Fibroblast of skin of left biceps (primary cell): ENCODE results near the gene USP9Y.
"Not testable (repeated sequence)": the region's sequence is repeated elsewhere in the genome, so short reads cannot be mapped to it uniquely, and the experiment has no call there.

Experiments used
- DNase-seq, 2 experiments: peaks; one replicate each; pipeline ENCODE4 v3.0.0-alpha.2; 2013; ENCODE audit warnings: low read depth in 2 of 2

Gene USP9Y, protein sequence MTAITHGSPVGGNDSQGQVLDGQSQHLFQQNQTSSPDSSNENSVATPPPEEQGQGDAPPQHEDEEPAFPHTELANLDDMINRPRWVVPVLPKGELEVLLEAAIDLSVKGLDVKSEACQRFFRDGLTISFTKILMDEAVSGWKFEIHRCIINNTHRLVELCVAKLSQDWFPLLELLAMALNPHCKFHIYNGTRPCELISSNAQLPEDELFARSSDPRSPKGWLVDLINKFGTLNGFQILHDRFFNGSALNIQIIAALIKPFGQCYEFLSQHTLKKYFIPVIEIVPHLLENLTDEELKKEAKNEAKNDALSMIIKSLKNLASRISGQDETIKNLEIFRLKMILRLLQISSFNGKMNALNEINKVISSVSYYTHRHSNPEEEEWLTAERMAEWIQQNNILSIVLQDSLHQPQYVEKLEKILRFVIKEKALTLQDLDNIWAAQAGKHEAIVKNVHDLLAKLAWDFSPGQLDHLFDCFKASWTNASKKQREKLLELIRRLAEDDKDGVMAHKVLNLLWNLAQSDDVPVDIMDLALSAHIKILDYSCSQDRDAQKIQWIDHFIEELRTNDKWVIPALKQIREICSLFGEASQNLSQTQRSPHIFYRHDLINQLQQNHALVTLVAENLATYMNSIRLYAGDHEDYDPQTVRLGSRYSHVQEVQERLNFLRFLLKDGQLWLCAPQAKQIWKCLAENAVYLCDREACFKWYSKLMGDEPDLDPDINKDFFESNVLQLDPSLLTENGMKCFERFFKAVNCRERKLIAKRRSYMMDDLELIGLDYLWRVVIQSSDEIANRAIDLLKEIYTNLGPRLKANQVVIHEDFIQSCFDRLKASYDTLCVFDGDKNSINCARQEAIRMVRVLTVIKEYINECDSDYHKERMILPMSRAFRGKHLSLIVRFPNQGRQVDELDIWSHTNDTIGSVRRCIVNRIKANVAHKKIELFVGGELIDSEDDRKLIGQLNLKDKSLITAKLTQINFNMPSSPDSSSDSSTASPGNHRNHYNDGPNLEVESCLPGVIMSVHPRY (N-terminal part only)

DNA sequence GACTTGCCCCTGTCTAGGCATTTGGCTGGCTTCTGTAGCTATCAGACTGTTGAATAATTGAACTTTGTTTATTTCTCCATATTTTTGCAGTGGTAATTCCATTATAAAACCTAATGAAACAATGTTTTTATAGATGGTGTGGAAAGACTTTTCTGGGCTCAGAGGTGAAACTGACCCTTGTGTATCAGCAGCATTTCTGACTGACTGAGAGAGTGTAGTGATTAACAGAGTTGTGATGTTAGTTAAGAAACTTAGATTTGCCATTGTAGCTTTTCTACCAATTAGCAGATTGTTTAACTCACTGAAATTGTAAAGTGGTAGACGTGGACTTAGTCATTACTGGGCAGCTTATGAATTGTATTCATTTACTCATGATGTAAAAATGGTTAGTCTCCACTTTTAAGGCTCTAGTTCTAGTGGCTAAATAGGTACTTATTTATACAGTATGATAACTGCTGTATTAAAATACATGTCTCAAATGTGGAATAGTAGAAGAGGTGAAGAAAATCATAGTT, at the start of gene USP9Y:
Gene USP9Y (plus strand): TSS at position 51 of the 515 bp plus-strand sequence. CDS start 8,217 bp downstream, outside the sequence.
- DNase-seq, result no peak

- peak; percentile 76 to 77 for DNase-seq
Measured at GRCh38 chrY:12651621-12652036, 49.4 kb upstream of the USP9Y start.

GRCh38 chrY:12661745-12662681, 39.0 kb upstream of the USP9Y start:
- DNase-seq, result peak; percentile 40 to 47

DNA sequence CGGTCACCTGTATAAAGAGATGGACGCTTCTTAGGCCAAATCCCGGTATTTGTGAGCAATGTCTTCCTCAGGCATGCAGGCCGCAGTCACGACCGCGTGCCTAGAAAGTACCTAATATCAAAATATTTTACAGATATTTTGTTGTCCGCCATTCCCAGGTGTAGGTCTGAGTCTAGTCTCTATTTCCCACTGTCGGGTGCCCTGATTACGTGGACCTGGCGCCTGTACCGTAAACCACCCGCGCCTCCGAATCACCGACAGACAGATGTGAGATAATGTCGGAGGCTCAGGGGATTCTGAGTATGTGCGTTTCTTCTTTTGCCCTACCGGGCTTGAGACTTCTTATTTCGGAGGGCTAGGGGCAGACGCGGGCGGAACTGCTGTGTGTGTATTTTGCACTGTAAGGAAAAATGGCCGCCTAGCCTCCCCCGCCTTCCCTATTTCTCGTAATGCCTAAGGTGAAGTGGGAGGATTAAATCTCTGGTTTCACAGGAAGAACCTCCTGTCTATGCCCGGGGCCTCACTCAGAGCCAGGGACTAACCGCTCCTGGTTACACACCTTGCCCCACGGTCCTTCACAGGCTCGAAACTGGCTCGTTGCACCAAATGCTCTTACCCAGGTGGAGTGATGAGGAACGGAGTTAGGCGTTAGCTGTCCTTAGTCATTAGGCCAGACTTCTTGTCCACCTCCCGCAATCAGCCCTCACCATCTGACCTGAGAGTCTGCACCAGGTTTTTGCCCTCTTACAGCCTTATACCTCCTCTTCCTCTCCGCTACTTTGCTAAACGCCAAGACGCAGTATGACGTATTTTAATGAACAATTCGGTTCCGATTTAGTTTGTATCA, 38.1 kb upstream of the USP9Y start:
- no peak for DNase-seq

DNA sequence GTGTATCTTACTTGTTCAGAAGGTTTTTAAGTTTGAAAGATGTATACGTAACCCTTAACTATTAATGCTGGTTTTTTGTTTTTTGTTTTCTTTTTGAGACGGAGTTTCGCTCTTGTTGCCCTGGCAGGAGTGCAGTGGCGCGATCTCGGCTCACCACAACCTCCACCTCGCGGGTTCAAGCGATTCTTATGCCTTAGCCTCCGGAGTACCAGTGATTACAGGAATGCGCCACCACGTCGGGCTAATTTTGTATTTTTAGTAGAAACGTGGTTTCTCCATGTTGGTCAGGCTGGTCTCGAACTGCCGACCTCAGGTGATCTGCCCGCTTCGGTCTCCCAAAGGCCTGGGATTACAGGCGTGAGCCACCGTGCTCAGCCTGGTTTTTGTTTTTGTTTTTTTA, 37.2 kb upstream of the USP9Y start:
- DNase-seq, result not testable (repeated sequence)

DNA sequence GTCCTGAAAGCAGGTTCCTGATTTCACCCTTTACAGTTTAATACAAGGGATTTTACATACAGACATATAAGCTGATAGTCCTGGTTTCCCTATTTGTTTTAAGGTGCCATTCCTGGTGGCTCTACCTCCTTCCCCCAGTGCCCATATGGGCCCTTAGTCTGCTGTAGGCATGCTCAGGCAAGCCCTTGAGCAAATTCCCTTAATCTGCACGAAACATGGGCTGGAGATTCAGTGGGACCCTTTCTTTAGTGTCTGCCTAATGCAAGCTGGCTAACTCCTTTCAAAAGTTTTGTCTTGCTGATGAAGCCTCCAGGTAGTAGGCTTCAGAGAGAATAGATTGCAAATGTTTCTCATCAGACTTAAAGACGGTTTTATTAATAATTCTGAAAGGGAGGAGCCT, 22.9 kb upstream of the USP9Y start:
- DNase-seq, result no peak

DNA sequence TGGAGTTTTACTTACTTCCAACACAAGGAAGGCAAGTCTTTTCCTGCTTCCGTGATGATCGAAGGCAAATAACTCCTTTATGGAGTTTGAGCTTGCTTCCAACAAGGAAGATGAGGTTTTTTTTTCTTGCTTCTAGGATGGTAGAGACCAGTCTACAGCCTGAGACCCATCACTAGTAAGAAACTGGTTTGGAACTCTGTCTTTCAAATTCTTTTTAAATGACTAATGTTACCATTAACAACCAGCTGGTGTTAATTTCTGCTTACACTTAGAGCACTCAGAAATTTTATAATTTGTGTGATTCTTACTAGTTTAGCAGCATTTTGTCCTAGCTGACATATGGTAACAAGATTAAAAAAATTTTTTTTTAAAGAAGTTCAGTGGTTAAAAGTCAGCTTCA, 19.5 kb upstream of the USP9Y start:
- peak; percentile 16 to 31 for DNase-seq

- no peak for DNase-seq
Measured at GRCh38 chrY:12688337-12688736, 12.7 kb upstream of the USP9Y start.

- DNase-seq, result no peak
Measured at GRCh38 chrY:12700087-12700486, 944 bp upstream of the USP9Y start.

GRCh38 chrY:12702174-12702573, 1.1 kb downstream of the USP9Y start:
- no peak for DNase-seq

DNA sequence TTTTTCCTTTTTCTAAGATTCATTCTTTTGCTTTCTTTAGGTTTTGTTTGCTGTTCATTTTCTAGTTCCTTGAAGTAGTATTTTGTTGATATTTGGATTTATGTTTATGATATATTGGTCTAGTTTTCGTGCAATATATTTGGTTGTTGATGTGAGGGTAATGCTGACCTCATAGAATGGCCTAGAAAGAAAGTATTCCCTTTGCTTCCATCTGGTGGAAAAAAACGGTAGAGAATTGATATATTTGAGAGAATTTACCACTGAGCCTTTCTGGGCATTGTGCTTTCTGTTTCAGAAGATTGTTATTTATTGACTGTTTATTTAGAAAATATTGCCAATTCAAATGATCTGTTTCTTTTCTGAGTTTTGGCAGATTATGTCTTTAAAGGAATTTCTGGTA, 9.4 kb downstream of the USP9Y start:
- DNase-seq, result no peak

DNA sequence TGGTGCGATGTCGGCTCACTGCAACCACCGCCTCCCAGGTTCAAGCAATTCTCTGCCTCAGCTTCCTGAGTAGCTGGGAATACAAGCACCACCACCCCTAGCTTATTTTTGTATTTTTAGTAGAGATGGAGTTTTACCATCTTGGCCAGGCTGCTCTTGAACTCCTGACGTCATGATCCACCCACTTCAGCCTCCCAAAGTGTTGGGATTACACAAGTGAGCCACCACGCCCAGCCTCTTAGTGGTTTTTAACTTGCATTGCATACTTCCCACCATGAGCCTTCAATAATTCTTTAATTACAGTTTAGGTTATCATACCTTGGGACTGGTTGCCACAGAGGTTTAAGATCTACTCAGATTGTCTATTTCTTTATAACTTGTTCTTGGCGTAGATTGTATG, 14.3 kb downstream of the USP9Y start:
- DNase-seq, result no peak

DNA sequence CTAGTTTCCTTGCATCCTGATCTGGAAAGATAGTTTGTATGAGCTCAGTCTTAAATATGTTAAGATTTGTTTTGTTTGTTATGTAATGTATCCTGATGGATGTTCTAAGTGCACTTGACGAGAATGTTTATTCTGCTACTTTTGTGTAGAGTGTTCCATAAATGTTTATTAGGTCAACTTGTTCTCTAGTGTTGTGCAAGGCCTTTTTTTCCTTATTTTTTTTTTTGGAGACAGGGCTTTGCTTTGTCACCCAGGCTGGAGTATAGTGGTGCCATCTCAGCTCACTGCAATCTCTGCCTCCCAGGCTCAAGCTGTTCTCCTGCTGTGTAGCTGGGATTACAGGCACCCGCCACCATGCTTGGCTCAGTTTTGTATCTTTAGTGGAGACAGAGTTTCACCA, 28.7 kb downstream of the USP9Y start:
- DNase-seq, result no peak

- no peak for DNase-seq
Measured at GRCh38 chrY:12733625-12734024, 32.6 kb downstream of the USP9Y start.

GRCh38 chrY:12734051-12734450, 33.0 kb downstream of the USP9Y start:
- no peak for DNase-seq

GRCh38 chrY:12741414-12741813, 40.4 kb downstream of the USP9Y start:
- DNase-seq, result no peak

GRCh38 chrY:12742725-12743124, 41.7 kb downstream of the USP9Y start:
- DNase-seq, result no peak

DNA sequence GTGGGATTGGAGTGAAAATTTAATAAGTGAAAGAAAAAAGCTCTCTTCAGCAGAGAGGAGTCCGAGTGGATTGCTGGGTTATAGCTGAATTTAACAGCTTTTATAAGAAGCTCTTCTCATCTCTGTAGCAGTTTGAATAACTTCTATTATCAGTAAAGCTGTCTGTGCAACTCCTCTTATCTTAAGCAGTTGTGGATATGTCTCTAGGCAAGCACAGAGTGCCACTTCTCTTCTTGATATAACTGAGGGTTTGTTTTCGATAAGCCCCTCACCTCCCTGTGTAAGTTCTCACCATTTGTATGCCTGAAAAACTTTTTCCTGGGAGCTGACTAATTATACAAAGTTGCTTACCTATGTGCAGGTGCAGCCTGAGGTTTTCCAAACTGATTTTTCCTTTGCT, 43.1 kb downstream of the USP9Y start:
- no peak for DNase-seq

- no peak for DNase-seq
Measured at GRCh38 chrY:12749293-12749692, 48.3 kb downstream of the USP9Y start.

GRCh38 chrY:12752856-12753255, 51.8 kb downstream of the USP9Y start:
- no peak for DNase-seq
